ENCODE measurements around the gene DOCK1.
A peak's percentile ranks its signal among the peaks of the same experiment; 100 is the strongest.

The DOCK1 gene

GRCh38 chr10:127034790-127035189 lies 129.6 kb downstream of the DOCK1 start:
- H3K4me3 ChIP-seq (ENCODE audit: control insufficient read depth, low read depth, low read length), result no peak overlapping the region
- no peak for TF ChIP-seq CTCF (IDR thresholded peaks at IDR 0.05; ENCODE audit: control insufficient read depth, insufficient read depth, low read depth, low read length, missing control alignments)

GRCh38 chr10:127035827-127036226 lies 130.6 kb downstream of the DOCK1 start:
- no peak for TF ChIP-seq CTCF (IDR thresholded peaks at IDR 0.05; ENCODE audit: control insufficient read depth, insufficient read depth, low read depth, low read length, missing control alignments)
- no peak for DNase-seq (ENCODE audit: low read depth)
- H3K4me3 ChIP-seq (ENCODE audit: control insufficient read depth, low read depth, low read length), result no peak overlapping the region

More at GRCh38 chr10:127034790-127035189, 129.6 kb downstream of the DOCK1 start:
- DNase-seq (ENCODE audit: low read depth), result no peak

GRCh38 chr10:127036987-127037386 lies 131.8 kb downstream of the DOCK1 start:
- no peak for TF ChIP-seq CTCF (IDR thresholded peaks at IDR 0.05; ENCODE audit: control insufficient read depth, insufficient read depth, low read depth, low read length, missing control alignments)
- no peak for DNase-seq (ENCODE audit: low read depth)
- H3K4me3 ChIP-seq (ENCODE audit: control insufficient read depth, low read depth, low read length), result no peak overlapping the region

GRCh38 chr10:127039435-127039834 lies 134.2 kb downstream of the DOCK1 start:
- H3K4me3 ChIP-seq (ENCODE audit: control insufficient read depth, low read depth, low read length), result no peak overlapping the region
- TF ChIP-seq CTCF (IDR thresholded peaks at IDR 0.05; ENCODE audit: control insufficient read depth, insufficient read depth, low read depth, low read length, missing control alignments), result no peak
- no peak for DNase-seq (ENCODE audit: low read depth)

- no peak overlapping the region for H3K4me3 ChIP-seq (ENCODE audit: control insufficient read depth, low read depth, low read length)
- TF ChIP-seq CTCF (IDR thresholded peaks at IDR 0.05; ENCODE audit: control insufficient read depth, insufficient read depth, low read depth, low read length, missing control alignments), result no peak
- no peak for DNase-seq (ENCODE audit: low read depth)
Observed at GRCh38 chr10:127040756-127041155, 135.5 kb downstream of the DOCK1 start.

GRCh38 chr10:127041552-127041951 lies 136.3 kb downstream of the DOCK1 start:
- no peak for TF ChIP-seq CTCF (IDR thresholded peaks at IDR 0.05; ENCODE audit: control insufficient read depth, insufficient read depth, low read depth, low read length, missing control alignments)
- no peak overlapping the region for H3K4me3 ChIP-seq (ENCODE audit: control insufficient read depth, low read depth, low read length)
- DNase-seq (ENCODE audit: low read depth), result peak; percentile 88

GRCh38 chr10:127043301-127043700 lies 138.1 kb downstream of the DOCK1 start:
- no peak overlapping the region for H3K4me3 ChIP-seq (ENCODE audit: control insufficient read depth, low read depth, low read length)
- DNase-seq (ENCODE audit: low read depth), result no peak
- TF ChIP-seq CTCF (IDR thresholded peaks at IDR 0.05; ENCODE audit: control insufficient read depth, insufficient read depth, low read depth, low read length, missing control alignments), result no peak
